Measurements from ENCODE around the gene DDIT4. TPM values are rescaled to one million over a fixed set of nuclear protein-coding genes. Genes with fewer than 3 reads are reported as not detected.
"Not testable (repeated sequence)": the region's sequence is repeated elsewhere in the genome, so short reads cannot be mapped to it uniquely, and the experiment has no call there.

DDIT4 gene
- total RNA-seq, 1 donor from 2014 or later = 131 TPM

DNA sequence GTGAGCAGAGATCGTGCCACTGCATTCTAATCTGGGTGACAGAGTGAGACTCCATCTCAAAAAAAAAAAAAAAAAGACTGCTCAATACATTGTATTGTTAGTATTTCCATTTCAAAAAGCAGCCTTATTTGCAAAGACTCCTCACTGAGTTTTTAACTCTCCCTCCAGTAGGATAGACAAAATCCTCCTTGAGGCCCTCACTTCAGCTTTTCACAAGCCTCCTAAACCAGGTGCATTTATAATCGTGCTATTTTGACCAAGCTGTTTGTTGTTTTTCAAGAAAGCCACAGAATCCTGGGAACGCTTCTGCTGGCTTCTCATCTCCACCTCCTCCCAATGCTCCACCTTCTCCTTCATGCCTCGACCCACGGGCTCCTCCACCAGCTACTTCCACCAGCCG, 6.3 kb upstream of the DDIT4 start:
- no peak for DNase-seq (ENCODE audit: low read depth in 2 of 2)

- no peak for DNase-seq (ENCODE audit: low read depth in 2 of 2)
Measured at GRCh38 chr10:72267819-72268399, 5.8 kb upstream of the DDIT4 start.

DNA sequence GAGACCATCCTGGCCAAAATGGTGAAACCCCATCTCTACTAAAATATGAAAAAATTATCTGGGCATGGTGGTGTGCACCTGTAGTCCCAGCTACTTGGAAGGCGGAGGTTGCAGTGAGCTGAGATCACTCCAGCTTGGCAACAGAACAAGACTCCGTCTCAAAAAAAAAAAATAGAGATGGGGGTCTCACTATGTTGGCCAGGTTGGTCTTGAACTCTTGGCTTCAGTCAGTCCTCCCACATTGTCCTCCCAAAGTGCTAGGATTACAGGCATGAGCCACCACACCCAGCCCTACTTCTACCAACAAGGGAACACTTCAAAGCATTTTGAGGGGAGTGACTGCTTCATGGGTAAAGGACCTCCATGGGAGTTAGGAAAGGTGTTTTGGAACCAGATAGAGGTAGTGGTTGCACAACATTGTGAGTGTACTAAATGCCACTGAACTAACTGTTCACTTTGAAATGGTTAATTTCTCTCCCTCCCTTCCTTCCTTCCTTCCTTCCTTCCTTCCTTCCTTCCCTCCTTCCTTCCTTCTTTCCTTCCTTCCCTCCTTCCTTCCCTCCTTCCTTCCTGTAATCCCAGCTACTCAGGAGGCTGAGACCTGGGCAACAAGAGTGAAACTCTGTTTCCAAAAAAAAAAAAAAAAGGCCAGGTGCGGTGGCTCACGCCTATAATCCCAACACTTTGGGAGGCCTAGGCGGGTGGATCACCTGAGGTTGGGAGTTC, 5.1 kb upstream of the DDIT4 start:
- not testable (repeated sequence) for DNase-seq (ENCODE audit: low read depth in 2 of 2)

GRCh38 chr10:72270607-72271281, 3.0 kb upstream of the DDIT4 start:
- no peak for DNase-seq (ENCODE audit: low read depth in 2 of 2)

- peak; percentile 91 to 93 for DNase-seq (ENCODE audit: low read depth in 2 of 2)
Measured at GRCh38 chr10:72272689-72273409, 875 bp upstream of the DDIT4 start.

GRCh38 chr10:72274213-72274729, 547 bp downstream of the DDIT4 start:
- no peak for DNase-seq (ENCODE audit: low read depth in 2 of 2)

DNA sequence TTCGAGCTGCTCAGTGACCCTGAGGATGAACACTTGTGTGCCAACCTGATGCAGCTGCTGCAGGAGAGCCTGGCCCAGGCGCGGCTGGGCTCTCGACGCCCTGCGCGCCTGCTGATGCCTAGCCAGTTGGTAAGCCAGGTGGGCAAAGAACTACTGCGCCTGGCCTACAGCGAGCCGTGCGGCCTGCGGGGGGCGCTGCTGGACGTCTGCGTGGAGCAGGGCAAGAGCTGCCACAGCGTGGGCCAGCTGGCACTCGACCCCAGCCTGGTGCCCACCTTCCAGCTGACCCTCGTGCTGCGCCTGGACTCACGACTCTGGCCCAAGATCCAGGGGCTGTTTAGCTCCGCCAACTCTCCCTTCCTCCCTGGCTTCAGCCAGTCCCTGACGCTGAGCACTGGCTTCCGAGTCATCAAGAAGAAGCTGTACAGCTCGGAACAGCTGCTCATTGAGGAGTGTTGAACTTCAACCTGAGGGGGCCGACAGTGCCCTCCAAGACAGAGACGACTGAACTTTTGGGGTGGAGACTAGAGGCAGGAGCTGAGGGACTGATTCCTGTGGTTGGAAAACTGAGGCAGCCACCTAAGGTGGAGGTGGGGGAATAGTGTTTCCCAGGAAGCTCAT, 1.1 kb downstream of the DDIT4 start:
- DNase-seq (ENCODE audit: low read depth in 2 of 2) = peak; percentile 82 to 85

DNA sequence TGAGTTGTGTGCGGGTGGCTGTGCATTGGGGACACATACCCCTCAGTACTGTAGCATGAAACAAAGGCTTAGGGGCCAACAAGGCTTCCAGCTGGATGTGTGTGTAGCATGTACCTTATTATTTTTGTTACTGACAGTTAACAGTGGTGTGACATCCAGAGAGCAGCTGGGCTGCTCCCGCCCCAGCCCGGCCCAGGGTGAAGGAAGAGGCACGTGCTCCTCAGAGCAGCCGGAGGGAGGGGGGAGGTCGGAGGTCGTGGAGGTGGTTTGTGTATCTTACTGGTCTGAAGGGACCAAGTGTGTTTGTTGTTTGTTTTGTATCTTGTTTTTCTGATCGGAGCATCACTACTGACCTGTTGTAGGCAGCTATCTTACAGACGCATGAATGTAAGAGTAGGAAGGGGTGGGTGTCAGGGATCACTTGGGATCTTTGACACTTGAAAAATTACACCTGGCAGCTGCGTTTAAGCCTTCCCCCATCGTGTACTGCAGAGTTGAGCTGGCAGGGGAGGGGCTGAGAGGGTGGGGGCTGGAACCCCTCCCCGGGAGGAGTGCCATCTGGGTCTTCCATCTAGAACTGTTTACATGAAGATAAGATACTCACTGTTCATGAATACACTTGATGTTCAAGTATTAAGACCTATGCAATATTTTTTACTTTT, 1.8 kb downstream of the DDIT4 start:
- peak in 1 of 2 donors; percentile 19 for DNase-seq (ENCODE audit: low read depth in 2 of 2)

DNA sequence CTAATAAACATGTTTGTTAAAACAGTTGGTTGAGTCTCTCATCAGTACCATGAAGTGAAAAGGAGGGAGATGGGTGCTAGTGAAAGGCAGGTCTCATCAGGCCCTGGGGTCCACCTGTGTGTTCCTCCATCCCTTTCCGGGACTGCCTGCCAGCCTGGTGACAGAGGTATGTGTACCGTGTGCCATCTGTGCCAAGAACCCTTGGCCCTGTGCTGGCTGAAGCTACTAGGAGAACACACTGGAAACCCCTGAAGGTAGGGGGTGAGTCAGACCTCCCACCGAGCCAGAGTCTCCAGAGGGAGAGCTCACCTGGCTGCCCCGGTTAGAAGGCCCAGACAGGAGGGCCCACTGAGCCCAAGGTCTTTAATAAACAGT, 2.3 kb downstream of the DDIT4 start:
- DNase-seq (ENCODE audit: low read depth in 2 of 2) = no peak

- DNase-seq (ENCODE audit: low read depth in 2 of 2) = peak in 1 of 2 donors; percentile 45
Measured at GRCh38 chr10:72276421-72277339, 3.0 kb downstream of the DDIT4 start.

DNA sequence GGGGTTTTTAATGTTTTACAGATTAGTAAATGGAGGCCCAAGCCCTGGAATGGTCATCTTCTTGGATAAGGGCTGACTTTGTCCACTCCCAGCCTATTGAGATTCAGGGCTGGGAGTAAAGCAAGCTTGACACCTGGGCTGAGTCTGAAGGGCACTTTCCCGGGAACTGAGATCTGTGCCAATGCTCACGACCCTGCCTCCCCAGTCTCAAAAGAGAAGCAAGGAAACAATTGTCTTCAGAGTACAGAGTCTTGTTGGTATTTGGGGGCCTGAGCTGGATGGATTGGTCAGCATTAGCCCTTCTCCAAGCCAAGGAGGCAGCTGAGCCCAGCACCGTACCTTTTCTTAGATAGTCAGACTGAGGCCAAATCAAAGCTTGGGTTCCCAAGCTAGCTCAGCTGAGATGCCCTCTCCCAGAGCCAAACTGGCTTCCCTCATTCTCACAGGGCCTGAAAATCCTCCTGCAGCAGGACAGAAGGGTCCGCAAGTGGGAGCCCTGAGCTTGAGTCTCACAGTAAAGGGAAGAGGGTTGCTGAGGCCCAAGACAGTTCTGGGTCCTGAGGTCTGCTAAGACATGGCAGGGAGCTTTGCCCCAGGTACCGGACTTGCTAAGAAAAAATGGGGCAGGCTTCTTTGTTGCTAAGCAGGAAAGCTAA, 3.7 kb downstream of the DDIT4 start:
- DNase-seq (ENCODE audit: low read depth in 2 of 2) = no peak

- no peak for DNase-seq (ENCODE audit: low read depth in 2 of 2)
Measured at GRCh38 chr10:72277996-72278667, 4.4 kb downstream of the DDIT4 start.

GRCh38 chr10:72278668-72279393, 5.1 kb downstream of the DDIT4 start:
- no peak for DNase-seq (ENCODE audit: low read depth in 2 of 2)

DNA sequence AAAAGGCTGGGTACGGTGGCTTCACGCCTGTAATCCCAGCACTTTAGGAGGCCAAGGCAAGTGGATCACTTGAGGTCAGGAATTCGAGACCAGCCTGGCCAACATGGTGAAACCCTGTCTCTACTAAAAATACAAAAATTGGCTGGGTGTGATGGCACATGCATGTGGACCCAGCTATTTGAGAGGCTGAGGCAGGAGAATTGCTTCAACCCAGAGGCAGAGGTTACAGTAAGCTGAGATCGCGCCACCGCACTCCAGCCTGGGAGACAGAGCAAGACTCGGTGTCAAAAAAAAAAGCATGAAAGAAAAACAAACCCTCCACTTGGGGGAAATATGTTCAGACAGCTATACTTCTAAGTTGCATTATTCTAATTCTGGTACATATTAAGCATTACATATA, 5.9 kb downstream of the DDIT4 start:
- not testable (repeated sequence) for DNase-seq (ENCODE audit: low read depth in 2 of 2)

GRCh38 chr10:72283131-72283530, 9.4 kb downstream of the DDIT4 start:
- no peak for DNase-seq (ENCODE audit: low read depth in 2 of 2)

- no peak for DNase-seq (ENCODE audit: low read depth in 2 of 2)
Measured at GRCh38 chr10:72285972-72286521, 12.3 kb downstream of the DDIT4 start.

DNA sequence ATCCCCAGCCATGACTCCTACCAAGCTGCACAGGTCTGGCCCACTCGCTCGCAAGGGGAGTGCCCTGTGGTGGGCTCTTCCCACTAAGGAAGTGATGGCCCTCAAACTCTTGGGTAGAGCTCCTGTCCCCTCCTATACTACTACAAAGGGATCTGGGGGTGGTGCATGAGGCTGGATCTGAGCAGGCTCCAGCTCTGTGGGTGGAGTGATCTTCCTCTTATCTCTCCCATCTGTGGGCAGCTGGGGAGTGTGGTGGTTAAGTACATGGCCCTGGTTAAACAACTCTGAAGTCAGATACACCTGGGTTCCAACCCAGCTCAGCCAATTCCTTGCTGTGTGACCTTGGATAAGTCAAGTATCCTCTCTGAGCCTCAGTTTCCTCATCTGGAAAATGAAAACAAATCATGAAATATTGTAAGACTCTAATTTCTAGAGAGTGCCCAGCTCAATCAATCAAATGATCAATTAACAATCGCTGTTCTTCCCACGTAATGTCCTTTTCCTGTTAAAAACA, 17.4 kb downstream of the DDIT4 start:
- DNase-seq (ENCODE audit: low read depth in 2 of 2) = no peak

Data from lung microvascular endothelial cell (primary cell).